ENCODE data around the gene ACTN1. TPM values are rescaled to one million over a fixed set of nuclear protein-coding genes. Genes with fewer than 3 reads are reported as not detected.

ACTN1 gene
- total RNA-seq, 3 donors from 2014 or later: 75.0 to 295 (median 290) TPM

- Histone ChIP-seq H3K4me1 (peaks cover 20 to 64% of the 10 kb centered on the region in 2 donors), H3K27ac (peak overlapping the region; percentile 74 to 81), H3K4me3 (peak overlapping the region in 1 of 3 donors; percentile 9), H3K36me3 (no peaks in the 10 kb centered on the region), H3K9me3 (no peaks in the 10 kb centered on the region), H3K27me3 (no peaks in the 10 kb centered on the region)
- no peak for DNase-seq (ENCODE audit: low spot score in 2 of 2)
- no peak for TF ChIP-seq CTCF (IDR thresholded peaks at IDR 0.05)
- no peak for TF ChIP-seq POLR2A (IDR thresholded peaks at IDR 0.05)
- no peak for TF ChIP-seq POLR2AphosphoS5 (IDR thresholded peaks at IDR 0.05)
- intact Hi-C loops (cut with DNase I; ENCODE audit: low total_unique reads): loop anchor here (5.0 kb wide), 1 partner anchor 415 kb away; no protein-coding TSS in a partner anchor
These were observed 17.1 kb downstream of the ACTN1 start for GRCh38 chr14:68961781-68962584.

GRCh38 chr14:68961361-68961760 lies 17.7 kb downstream of the ACTN1 start:
- intact Hi-C loops (cut with DNase I; ENCODE audit: low total_unique reads): loop anchor here (5.0 kb wide), 1 partner anchor 414 kb away; no protein-coding TSS in a partner anchor
- peak overlapping the region in 1 of 3 donors; percentile 9 for H3K4me3 ChIP-seq
- H3K27ac ChIP-seq: peak overlapping the region; percentile 74 to 81
- DNase-seq (ENCODE audit: low spot score in 2 of 2): no peak
- H3K9me3 ChIP-seq: no peaks in the 10 kb centered on the region
- H3K36me3 ChIP-seq: no peaks in the 10 kb centered on the region
- H3K27me3 ChIP-seq: no peaks in the 10 kb centered on the region
- peaks cover 26 to 60% of the 10 kb centered on the region in 2 donors for H3K4me1 ChIP-seq
- TF ChIP-seq CTCF (IDR thresholded peaks at IDR 0.05) (no peak), POLR2AphosphoS5 (IDR thresholded peaks at IDR 0.05) (no peak), POLR2A (IDR thresholded peaks at IDR 0.05) (no peak)

DNA sequence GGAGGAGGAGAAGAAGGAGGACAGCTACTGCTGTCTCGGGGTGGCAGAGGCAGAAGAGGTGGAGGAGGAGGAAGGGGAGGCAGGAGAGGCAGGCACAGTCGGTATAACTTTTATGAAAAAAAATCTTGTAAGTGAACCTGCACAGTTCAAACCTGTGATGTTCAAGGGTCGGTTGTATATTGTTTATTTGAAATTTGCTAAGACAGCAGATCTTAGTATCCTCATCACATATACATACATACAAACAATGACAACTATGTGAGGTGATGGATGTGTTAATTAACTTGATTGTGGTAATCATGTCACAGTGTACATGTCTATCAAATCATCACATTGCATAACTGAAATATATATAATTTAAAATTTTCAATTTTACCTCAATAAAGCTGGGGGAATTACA lies 19.0 kb downstream of the ACTN1 start:
- Histone ChIP-seq H3K36me3 (no peaks in the 10 kb centered on the region), H3K27ac (peak overlapping the region in 1 of 2 donors; percentile 72), H3K4me3 (no peak overlapping the region), H3K4me1 (peaks cover 30 to 61% of the 10 kb centered on the region in 2 donors), H3K9me3 (no peaks in the 10 kb centered on the region), H3K27me3 (no peaks in the 10 kb centered on the region)
- DNase-seq (ENCODE audit: low spot score in 2 of 2): no peak
- TF ChIP-seq POLR2A (IDR thresholded peaks at IDR 0.05) (no peak), POLR2AphosphoS5 (IDR thresholded peaks at IDR 0.05) (no peak), CTCF (IDR thresholded peaks at IDR 0.05) (no peak)
- intact Hi-C loops (cut with DNase I; ENCODE audit: low total_unique reads): loop anchor here (5.0 kb wide), 1 partner anchor 413 kb away; no protein-coding TSS in a partner anchor

DNA sequence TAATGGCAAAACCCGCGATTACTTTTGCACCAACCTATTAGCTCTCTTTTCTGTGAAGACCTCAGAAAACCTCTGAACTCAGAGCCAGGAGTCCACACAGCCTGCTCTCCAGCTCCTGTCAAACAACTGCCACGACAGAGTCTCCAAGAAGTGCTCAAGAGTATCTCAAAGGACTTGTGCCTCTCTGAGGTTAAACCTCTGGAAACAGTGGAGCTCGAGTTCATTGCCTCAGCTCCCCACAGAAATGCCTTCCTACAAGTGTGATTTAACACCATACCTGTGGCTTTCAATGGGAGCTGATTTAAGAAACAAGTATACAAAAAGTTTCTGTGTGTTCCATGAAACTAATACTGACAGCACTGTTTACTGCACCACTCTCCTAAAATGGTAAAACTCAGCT lies 20.1 kb downstream of the ACTN1 start:
- Histone ChIP-seq H3K9me3 (no peaks in the 10 kb centered on the region), H3K4me1 (peaks cover 20 to 56% of the 10 kb centered on the region in 2 donors), H3K27ac (peak overlapping the region; percentile 72 to 83), H3K27me3 (no peaks in the 10 kb centered on the region), H3K36me3 (no peaks in the 10 kb centered on the region), H3K4me3 (no peak overlapping the region)
- intact Hi-C loops (cut with DNase I; ENCODE audit: low total_unique reads): no loop called here
- TF ChIP-seq CTCF (IDR thresholded peaks at IDR 0.05) (no peak), POLR2A (IDR thresholded peaks at IDR 0.05) (no peak), POLR2AphosphoS5 (IDR thresholded peaks at IDR 0.05) (no peak)
- DNase-seq (ENCODE audit: low spot score in 2 of 2): no peak

DNA sequence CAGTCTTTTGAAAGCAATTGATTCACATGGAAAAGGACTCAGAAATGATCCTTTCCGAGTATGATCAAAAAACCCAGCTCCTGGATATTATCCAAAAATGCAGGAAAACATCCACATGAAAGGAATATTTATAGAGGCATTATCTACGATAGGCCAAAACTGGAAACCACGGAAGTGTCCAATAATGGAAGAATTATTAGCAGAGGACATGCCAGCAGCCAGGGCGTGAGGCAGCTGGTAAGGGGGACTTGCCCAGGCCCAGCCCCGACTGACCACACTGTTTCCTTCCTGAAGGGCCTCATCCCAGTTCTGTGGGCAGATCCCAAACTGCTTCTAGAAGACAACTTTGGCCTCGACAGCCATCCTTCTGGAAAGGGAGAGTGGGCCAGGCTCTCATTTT lies 20.5 kb downstream of the ACTN1 start:
- intact Hi-C loops (cut with DNase I; ENCODE audit: low total_unique reads): no loop called here
- H3K27me3 ChIP-seq: no peaks in the 10 kb centered on the region
- peak overlapping the region; percentile 72 to 83 for H3K27ac ChIP-seq
- peaks cover 20 to 52% of the 10 kb centered on the region in 2 donors for H3K4me1 ChIP-seq
- H3K36me3 ChIP-seq: no peaks in the 10 kb centered on the region
- no peak for DNase-seq (ENCODE audit: low spot score in 2 of 2)
- TF ChIP-seq POLR2AphosphoS5 (IDR thresholded peaks at IDR 0.05): no peak
- no peak for TF ChIP-seq POLR2A (IDR thresholded peaks at IDR 0.05)
- TF ChIP-seq CTCF (IDR thresholded peaks at IDR 0.05): no peak
- no peak overlapping the region for H3K4me3 ChIP-seq
- no peaks in the 10 kb centered on the region for H3K9me3 ChIP-seq

All from breast epithelium (tissue), 4 donors.